A673 (cell line): ENCODE measurements around the gene CLCF1. TPM values are rescaled to one million over a fixed set of nuclear protein-coding genes. Genes with fewer than 3 reads are reported as not detected.
A peak's percentile ranks its signal among the peaks of the same experiment; 100 is the strongest.

Experiments
- BruUV-seq: library from RNA; stranded (reverse); fragments of 400-500 nt; replicated peaks from 2 replicates; lab custom pipeline; 2021; lab: Mats Ljungman, UMichigan
- CTCF ChIA-PET: fragments of 300-600 bp; sonication (Branson Sonifier 250); formaldehyde crosslinking; loops from one replicate; lab custom pipeline; 2022; ENCODE audit warnings: antibody characterized with exemption; lab: Charles Lee
- POLR2A ChIA-PET: fragments of 300-600 bp; sonication (Branson Sonifier 250); formaldehyde crosslinking; loops from one replicate; lab custom pipeline; 2022; ENCODE audit warnings: antibody characterized with exemption; ENCODE audit not compliant: low non-redundant PET; lab: Charles Lee
- DNase-seq: peaks from one replicate; pipeline ENCODE4 v3.0.0-alpha.2; 2015; ENCODE audit warnings: low spot score
- H3K27ac ChIP-seq: fragments of 200-600 bp; sonication (generic); 2 replicates; pipeline ENCODE4 v1.5.1; 2016; ENCODE audit warnings: mixed run types, low read depth, mild to moderate bottlenecking, mixed read lengths, antibody characterized with exemption, low read length; ENCODE audit not compliant: poor library complexity, severe bottlenecking
- H3K27me3 ChIP-seq: fragments of 200-600 bp; sonication (generic); replicated peaks from 2 replicates; pipeline ENCODE4 v1.6.1; 2017; ENCODE audit warnings: mixed run types, low read depth, mild to moderate bottlenecking, mixed read lengths, antibody characterized with exemption, low read length; ENCODE audit not compliant: insufficient read depth, poor library complexity
- H3K36me3 ChIP-seq: fragments of 200-600 bp; sonication (generic); 2 replicates; pipeline ENCODE4 v1.6.1; 2016; ENCODE audit warnings: mixed run types, mild to moderate bottlenecking, mixed read lengths, antibody characterized with exemption, low read length; ENCODE audit not compliant: insufficient read depth, poor library complexity, severe bottlenecking
- H3K4me1 ChIP-seq: fragments of 200-600 bp; sonication (generic); 2 replicates; pipeline ENCODE4 v1.6.1; 2017; ENCODE audit warnings: mixed run types, mild to moderate bottlenecking, mixed read lengths, antibody characterized with exemption, low read length; ENCODE audit not compliant: insufficient read depth, poor library complexity, severe bottlenecking
- H3K4me3 ChIP-seq: fragments of 200-600 bp; sonication (generic); 2 replicates; pipeline ENCODE4 v1.5.1; 2016; ENCODE audit warnings: low read depth, mixed run types, mild to moderate bottlenecking, mixed read lengths, low read length; ENCODE audit not compliant: poor library complexity, severe bottlenecking
- H3K9me3 ChIP-seq: fragments of 200-600 bp; sonication (generic); 2 replicates; pipeline ENCODE4 v1.6.1; 2016; ENCODE audit warnings: mixed run types, low read depth, mild to moderate bottlenecking, mixed read lengths, antibody characterized with exemption, low read length; ENCODE audit not compliant: poor library complexity, severe bottlenecking
- EZH2 ChIP-seq: fragments of 200-600 bp; sonication (generic); IDR thresholded peaks from 2 replicates; pipeline ENCODE4 v1.6.1; 2017; ENCODE audit warnings: borderline replicate concordance, low read depth, mild to moderate bottlenecking, mixed read lengths, antibody characterized with exemption, low read length; ENCODE audit not compliant: poor library complexity, severe bottlenecking
- intact Hi-C: fragments of 100-400 bp; cut with micrococcal nuclease; formaldehyde crosslinking; loops from one replicate; pipeline ENCODE4 v1.10.0; 2022; ENCODE audit not compliant: unreplicated experiment
- total RNA-seq: library from RNA; stranded (reverse); gene quantifications from 2 replicates; pipeline ENCODE4 v1.2.3, GENCODE V29; 2021
- TF ChIP-seq, protein P1 (sequence below): fragments of 300-800, 200-600 bp; sonication (generic); conservative IDR thresholded peaks from 2 replicates; pipeline ENCODE4 v1.5.1; 2017; ENCODE audit warnings: low read depth, mild to moderate bottlenecking, antibody characterized with exemption, low read length, moderate library complexity, mixed read lengths

The CLCF1 gene
- total RNA-seq, 1 experiment from 2014 or later = 0.69 TPM

- POLR2A ChIA-PET = interaction anchor here (0.6 to 0.7 kb wide), 3 partner anchors 20 to 1536 kb away, joined by 3 to 8 read pairs (median 7); no protein-coding TSS in a partner anchor
- peaks cover 28% of the 10 kb centered on the region for H3K4me1 ChIP-seq
- H3K27me3 ChIP-seq = no peaks in the 10 kb centered on the region
- no peaks in the 10 kb centered on the region for H3K9me3 ChIP-seq
- CTCF ChIA-PET = interaction anchor here (0.6 to 1.0 kb wide), 2 partner anchors 69 to 209 kb away, joined by 3 to 4 read pairs; partner anchors contain the start of gene NUDT8
- no peak for TF ChIP-seq EZH2
- TF ChIP-seq, protein P1, sequence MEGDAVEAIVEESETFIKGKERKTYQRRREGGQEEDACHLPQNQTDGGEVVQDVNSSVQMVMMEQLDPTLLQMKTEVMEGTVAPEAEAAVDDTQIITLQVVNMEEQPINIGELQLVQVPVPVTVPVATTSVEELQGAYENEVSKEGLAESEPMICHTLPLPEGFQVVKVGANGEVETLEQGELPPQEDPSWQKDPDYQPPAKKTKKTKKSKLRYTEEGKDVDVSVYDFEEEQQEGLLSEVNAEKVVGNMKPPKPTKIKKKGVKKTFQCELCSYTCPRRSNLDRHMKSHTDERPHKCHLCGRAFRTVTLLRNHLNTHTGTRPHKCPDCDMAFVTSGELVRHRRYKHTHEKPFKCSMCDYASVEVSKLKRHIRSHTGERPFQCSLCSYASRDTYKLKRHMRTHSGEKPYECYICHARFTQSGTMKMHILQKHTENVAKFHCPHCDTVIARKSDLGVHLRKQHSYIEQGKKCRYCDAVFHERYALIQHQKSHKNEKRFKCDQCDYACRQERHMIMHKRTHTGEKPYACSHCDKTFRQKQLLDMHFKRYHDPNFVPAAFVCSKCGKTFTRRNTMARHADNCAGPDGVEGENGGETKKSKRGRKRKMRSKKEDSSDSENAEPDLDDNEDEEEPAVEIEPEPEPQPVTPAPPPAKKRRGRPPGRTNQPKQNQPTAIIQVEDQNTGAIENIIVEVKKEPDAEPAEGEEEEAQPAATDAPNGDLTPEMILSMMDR = no peak
- H3K27ac ChIP-seq = peak overlapping the region; percentile 76
- intact Hi-C loops = no loop called here
- H3K36me3 ChIP-seq = no peaks in the 10 kb centered on the region
- TSS peak; percentile 41 for BruUV-seq
- DNase-seq = peak; percentile 96
- H3K4me3 ChIP-seq = peak overlapping the region; percentile 51
Measured at GRCh38 chr11:67420646-67421429, 47.4 kb upstream of the CLCF1 start.

- POLR2A ChIA-PET = no interaction called here
- no TSS peak for BruUV-seq
Measured at GRCh38 chr11:67420147-67420645, 46.8 kb upstream of the CLCF1 start.

DNA sequence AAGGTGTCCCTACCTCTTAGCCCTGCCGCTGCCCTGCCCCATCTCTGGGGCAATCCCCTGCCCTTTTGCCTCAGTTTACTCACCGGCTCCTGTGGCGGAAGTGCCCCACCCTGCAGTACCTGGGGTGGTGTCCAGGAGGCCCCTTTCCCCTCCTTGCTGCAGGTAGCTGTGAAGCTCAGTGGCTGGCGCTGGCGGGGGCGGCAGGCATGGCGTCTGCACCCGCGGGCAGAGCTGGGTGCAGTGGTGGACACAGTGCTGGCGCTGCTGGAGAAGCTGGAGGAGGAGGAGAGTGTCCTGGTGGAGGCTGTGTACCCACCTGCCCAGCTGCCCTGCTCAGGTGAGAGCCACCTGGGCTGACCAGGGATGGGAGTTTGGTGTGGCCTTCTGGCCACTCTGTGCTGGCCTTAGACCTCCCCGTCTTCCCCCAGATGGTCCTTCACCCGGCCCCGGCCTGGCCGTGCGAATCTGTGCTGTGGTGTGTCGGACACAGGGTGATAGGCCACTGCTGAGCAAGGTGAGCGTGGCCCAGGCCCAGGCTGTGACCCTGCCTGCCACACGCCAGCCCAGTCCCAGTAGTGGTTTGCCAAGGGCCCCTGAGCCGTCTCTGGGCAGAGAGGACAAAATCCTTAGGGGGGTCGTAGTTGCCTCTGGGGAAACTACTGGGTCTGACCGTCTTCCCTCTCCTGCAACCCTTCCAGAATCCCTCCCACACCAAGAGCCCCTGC, 46.1 kb upstream of the CLCF1 start:
- peak overlapping the region; percentile 51 for H3K4me3 ChIP-seq
- H3K36me3 ChIP-seq = no peaks in the 10 kb centered on the region
- intact Hi-C loops = no loop called here
- TF ChIP-seq, protein P1 = no peak
- no peak for TF ChIP-seq EZH2
- H3K4me1 ChIP-seq = peaks cover 36% of the 10 kb centered on the region
- ChIA-PET POLR2A (no interaction called here), CTCF (no interaction called here)
- no TSS peak for BruUV-seq
- no peaks in the 10 kb centered on the region for H3K9me3 ChIP-seq
- no peak for DNase-seq
- H3K27ac ChIP-seq = no peak overlapping the region
- no peaks in the 10 kb centered on the region for H3K27me3 ChIP-seq

More at GRCh38 chr11:67420147-67420645, 46.8 kb upstream of the CLCF1 start:
- H3K9me3 ChIP-seq = no peaks in the 10 kb centered on the region
- no peaks in the 10 kb centered on the region for H3K36me3 ChIP-seq
- TF ChIP-seq, protein P1 = no peak
- TF ChIP-seq EZH2 = no peak
- H3K4me3 ChIP-seq = peak overlapping the region; percentile 51
- peak overlapping the region; percentile 76 for H3K27ac ChIP-seq
- no peak for DNase-seq
- no peaks in the 10 kb centered on the region for H3K27me3 ChIP-seq
- H3K4me1 ChIP-seq = peaks cover 33% of the 10 kb centered on the region
- intact Hi-C loops = no loop called here
- CTCF ChIA-PET = no interaction called here
